Thyroid gland (tissue), 4 donors: ENCODE measurements around the gene CACNA1B.

Source experiments
- POLR2A ChIP-seq, 2 donors: fragments of 450-650 bp; IDR thresholded peaks; one replicate each; pipeline ENCODE4 v1.6.1; 2017; ENCODE audit warnings: antibody characterized with exemption in 2 of 2, mild to moderate bottlenecking in 2 of 2, moderate library complexity in 1 of 2
- TF ChIP-seq, protein P1 (sequence below), 6 experiments: fragments of 200-600 bp in 3 of 6; fragments of 450-650 bp in 3 of 6; sonication (generic) in 3 of 6; IDR thresholded peaks; one replicate each; pipeline ENCODE4 v1.5.1; 2016 to 2019; ENCODE audit warnings: antibody characterized with exemption in 6 of 6, mild to moderate bottlenecking in 2 of 6, inconsistent platforms in 1 of 6, moderate library complexity in 1 of 6

GRCh38 chr9:137836831-137837241 lies 40.7 kb upstream of the CACNA1B start:
- TF ChIP-seq, protein P1, sequence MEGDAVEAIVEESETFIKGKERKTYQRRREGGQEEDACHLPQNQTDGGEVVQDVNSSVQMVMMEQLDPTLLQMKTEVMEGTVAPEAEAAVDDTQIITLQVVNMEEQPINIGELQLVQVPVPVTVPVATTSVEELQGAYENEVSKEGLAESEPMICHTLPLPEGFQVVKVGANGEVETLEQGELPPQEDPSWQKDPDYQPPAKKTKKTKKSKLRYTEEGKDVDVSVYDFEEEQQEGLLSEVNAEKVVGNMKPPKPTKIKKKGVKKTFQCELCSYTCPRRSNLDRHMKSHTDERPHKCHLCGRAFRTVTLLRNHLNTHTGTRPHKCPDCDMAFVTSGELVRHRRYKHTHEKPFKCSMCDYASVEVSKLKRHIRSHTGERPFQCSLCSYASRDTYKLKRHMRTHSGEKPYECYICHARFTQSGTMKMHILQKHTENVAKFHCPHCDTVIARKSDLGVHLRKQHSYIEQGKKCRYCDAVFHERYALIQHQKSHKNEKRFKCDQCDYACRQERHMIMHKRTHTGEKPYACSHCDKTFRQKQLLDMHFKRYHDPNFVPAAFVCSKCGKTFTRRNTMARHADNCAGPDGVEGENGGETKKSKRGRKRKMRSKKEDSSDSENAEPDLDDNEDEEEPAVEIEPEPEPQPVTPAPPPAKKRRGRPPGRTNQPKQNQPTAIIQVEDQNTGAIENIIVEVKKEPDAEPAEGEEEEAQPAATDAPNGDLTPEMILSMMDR (IDR thresholded peaks at IDR 0.05), result no peak
- TF ChIP-seq POLR2A (IDR thresholded peaks at IDR 0.05), result no peak
